Skeletal muscle tissue (tissue), 4 donors: ENCODE measurements around the gene SKA3. TPM values are rescaled to one million over a fixed set of nuclear protein-coding genes. Genes with fewer than 3 reads are reported as not detected.
"Not testable (repeated sequence)": the region's sequence is repeated elsewhere in the genome, so short reads cannot be mapped to it uniquely, and the experiment has no call there.

Source experiments
- H3K27ac ChIP-seq: one replicate; pipeline ENCODE4 v1.7.0; 2013; ENCODE audit warnings: mild to moderate bottlenecking, low read depth, low read length, inconsistent platforms
- H3K27me3 ChIP-seq, 3 donors: one replicate each; pipeline ENCODE4 v1.7.0; 2013; ENCODE audit warnings: low read length in 3 of 3; ENCODE audit not compliant: control insufficient read depth in 3 of 3, insufficient read depth in 3 of 3
- H3K36me3 ChIP-seq, 3 donors: one replicate each; pipeline ENCODE4 v1.7.0; 2013; ENCODE audit warnings: low read length in 3 of 3; ENCODE audit not compliant: control insufficient read depth in 3 of 3, insufficient read depth in 3 of 3
- H3K4me1 ChIP-seq, 3 donors: one replicate each; pipeline ENCODE4 v1.7.0; 2013; ENCODE audit warnings: low read length in 3 of 3, mild to moderate bottlenecking in 3 of 3; ENCODE audit not compliant: control insufficient read depth in 3 of 3, insufficient read depth in 3 of 3
- H3K4me3 ChIP-seq, 3 donors: one replicate each; pipeline ENCODE4 v1.7.0; 2013; ENCODE audit warnings: low read length in 3 of 3
- H3K9ac ChIP-seq, 3 donors: one replicate each; pipeline ENCODE4 v1.7.0; 2013; ENCODE audit warnings: low read length in 3 of 3, mild to moderate bottlenecking in 3 of 3, moderate library complexity in 2 of 3, low read depth in 1 of 3
- H3K9me3 ChIP-seq, 3 donors: one replicate each; pipeline ENCODE4 v1.7.0; 2013; ENCODE audit warnings: low read length in 3 of 3; ENCODE audit not compliant: control insufficient read depth in 3 of 3
- total RNA-seq: library from RNA; depleted of rRNA; stranded (reverse); fragments of >200 nt; gene quantifications from one replicate; pipeline ENCODE4 v1.2.3, GENCODE V29; 2014
- donor health status: Osteomylitis.

Gene SKA3
- 7.8 TPM for total RNA-seq

DNA sequence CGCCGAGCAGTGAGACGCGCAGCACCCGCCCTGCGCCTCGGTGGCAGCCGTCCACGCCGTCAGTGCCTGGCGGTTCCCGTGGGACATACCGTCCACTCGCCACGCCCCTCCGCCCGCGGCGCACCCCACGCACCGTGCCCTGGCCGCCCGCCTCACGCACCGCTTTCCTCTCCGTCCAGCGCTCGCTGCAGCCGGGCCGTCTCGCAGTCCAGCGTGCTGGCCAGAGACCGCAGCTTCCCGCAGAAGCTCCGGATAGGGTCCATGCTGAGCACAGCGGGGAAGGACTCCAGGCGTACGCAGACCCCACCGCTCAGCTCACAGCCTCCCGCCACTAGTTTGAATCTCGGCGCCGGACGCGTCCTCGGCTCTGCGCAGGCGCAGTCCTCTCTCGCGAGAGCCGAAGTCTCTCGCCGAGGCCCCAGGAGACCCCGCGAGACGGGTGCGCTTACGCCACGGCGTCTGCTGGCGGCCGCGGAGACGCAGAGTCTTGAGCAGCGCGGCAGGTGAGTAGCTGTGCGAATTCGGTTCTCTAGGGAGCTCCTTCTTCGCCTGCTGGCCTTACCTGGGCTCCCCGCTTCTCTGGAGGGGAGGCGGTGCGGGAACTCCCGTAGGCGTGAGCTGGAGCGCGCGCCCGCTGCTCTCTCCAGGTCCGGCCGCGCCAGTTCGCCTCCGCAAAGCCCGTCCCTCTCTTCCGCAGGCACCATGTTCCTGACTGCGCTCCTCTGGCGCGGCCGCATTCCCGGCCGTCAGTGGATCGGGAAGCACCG, at the start of gene SKA3, which contains the start of gene MRPL57:
TSS of gene SKA3 (minus strand) at position 338 of the 767 bp plus-strand sequence. CDS start at position 263, 75 bp downstream.
TSS of gene MRPL57 (plus strand) at position 444 of the 767 bp plus-strand sequence. CDS start at position 703, 259 bp downstream.
- H3K27ac ChIP-seq = peak within 1 kb of the TSS; percentile 94
- H3K27me3 ChIP-seq = no peaks in the 10 kb centered on the region
- H3K4me1 ChIP-seq = peaks cover 13 to 22% (median 17%) of the 10 kb centered on the region in 3 donors
- no peaks in the 10 kb centered on the region for H3K36me3 ChIP-seq
- peak within 1 kb of the TSS; percentile 93 to 97 (median 93) for H3K9ac ChIP-seq
- H3K9me3 ChIP-seq = no peaks in the 10 kb centered on the region
- peak within 1 kb of the TSS; percentile 93 to 97 (median 94) for H3K4me3 ChIP-seq

- peaks cover 0 to 6% (median 4%) of the 10 kb centered on the region in 3 donors for H3K9me3 ChIP-seq
- H3K4me1 ChIP-seq = no peaks in the 10 kb centered on the region
- no peak overlapping the region for H3K4me3 ChIP-seq
- peaks cover 0 to 2% (median 2%) of the 10 kb centered on the region in 3 donors for H3K27me3 ChIP-seq
- H3K9ac ChIP-seq = no peak overlapping the region
- no peaks in the 10 kb centered on the region for H3K36me3 ChIP-seq
- H3K27ac ChIP-seq = no peak overlapping the region
Measured at GRCh38 chr13:21225082-21225481, 48.7 kb upstream of the SKA3 start.

DNA sequence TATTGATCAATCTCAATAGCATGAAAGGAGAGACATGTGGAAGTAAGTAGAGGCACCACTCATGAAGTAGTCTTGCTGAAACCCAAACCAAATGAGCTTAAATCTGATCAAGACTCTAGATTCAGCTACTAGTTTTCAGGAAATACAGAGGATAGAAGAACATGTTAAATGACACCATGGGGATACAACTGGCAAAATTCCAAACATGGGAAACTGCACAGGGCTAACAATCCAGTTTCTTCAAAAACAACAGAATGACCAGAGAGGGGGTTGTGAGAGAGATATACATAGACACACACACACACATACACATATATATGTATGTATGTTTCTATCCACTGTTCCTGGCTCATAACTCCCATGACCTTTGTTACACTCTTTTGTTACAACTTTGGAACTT, 44.9 kb upstream of the SKA3 start:
- H3K27me3 ChIP-seq = peaks cover 0 to 2% (median 2%) of the 10 kb centered on the region in 3 donors
- H3K4me1 ChIP-seq = no peaks in the 10 kb centered on the region
- H3K9me3 ChIP-seq = peaks cover 3 to 6% (median 4%) of the 10 kb centered on the region in 3 donors
- no peaks in the 10 kb centered on the region for H3K36me3 ChIP-seq
- H3K27ac ChIP-seq = no peak overlapping the region
- H3K9ac ChIP-seq = no peak overlapping the region
- no peak overlapping the region for H3K4me3 ChIP-seq

DNA sequence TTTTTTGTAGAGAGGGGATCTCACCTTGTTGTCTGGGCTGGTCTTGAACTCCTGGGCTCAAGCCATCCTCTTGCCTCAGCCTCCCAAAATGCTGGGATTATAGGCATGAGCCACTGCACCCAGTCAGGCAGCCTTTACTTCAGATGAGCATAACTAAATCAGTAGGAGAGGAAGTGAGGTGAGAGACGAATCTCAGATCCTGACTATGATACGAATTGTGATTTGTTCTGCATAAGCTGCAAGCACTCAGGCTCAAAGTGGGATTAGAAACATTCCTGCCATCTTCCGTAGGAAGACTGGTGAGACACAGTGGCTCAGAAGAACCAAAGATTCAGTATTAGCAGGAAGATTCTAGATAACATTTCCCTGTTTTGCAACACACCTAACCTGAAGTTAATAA, 43.4 kb upstream of the SKA3 start:
- H3K36me3 ChIP-seq = not testable (repeated sequence)

DNA sequence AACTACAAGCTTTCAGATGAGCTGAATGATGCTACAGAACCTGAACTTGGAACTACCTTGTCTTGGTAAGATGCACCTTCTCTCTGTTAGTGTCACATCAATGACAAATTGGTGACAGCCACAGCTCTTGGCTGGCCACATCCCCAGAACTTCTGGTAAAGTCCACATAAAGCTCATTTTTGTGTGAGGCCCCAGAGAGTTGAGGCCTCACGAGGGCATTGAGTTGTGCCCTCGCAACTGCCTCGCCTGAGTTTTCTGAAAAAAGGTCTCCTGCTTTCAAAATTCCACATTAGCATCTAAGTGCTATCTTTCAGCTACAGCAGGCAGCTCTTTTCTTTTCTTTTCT, 42.7 kb upstream of the SKA3 start:
- Histone ChIP-seq H3K4me1 (no peaks in the 10 kb centered on the region), H3K27me3 (no peaks in the 10 kb centered on the region), H3K9me3 (peaks cover 3 to 6% (median 4%) of the 10 kb centered on the region in 3 donors), H3K27ac (no peak overlapping the region), H3K9ac (no peak overlapping the region), H3K36me3 (no peaks in the 10 kb centered on the region), H3K4me3 (no peak overlapping the region)

More for the DNA sequence above, 43.4 kb upstream of the SKA3 start:
- H3K4me3 ChIP-seq, H3K27me3 ChIP-seq, H3K4me1 ChIP-seq, H3K9ac ChIP-seq, H3K9me3 ChIP-seq, H3K27ac ChIP-seq: not testable (repeated sequence)

- Histone ChIP-seq H3K36me3 (no peaks in the 10 kb centered on the region), H3K27me3 (no peaks in the 10 kb centered on the region), H3K9ac (no peak overlapping the region), H3K9me3 (peaks cover 3 to 6% (median 4%) of the 10 kb centered on the region in 3 donors), H3K4me3 (no peak overlapping the region), H3K4me1 (no peaks in the 10 kb centered on the region), H3K27ac (no peak overlapping the region)
Measured at GRCh38 chr13:21218351-21219035, 42.1 kb upstream of the SKA3 start.

GRCh38 chr13:21216332-21216731, 40.0 kb upstream of the SKA3 start:
- Histone ChIP-seq H3K36me3 (no peaks in the 10 kb centered on the region), H3K9ac (no peak overlapping the region), H3K9me3 (peaks cover 0 to 3% (median under 1%) of the 10 kb centered on the region in 3 donors), H3K27me3 (peaks cover 0 to 4% (median 3%) of the 10 kb centered on the region in 3 donors), H3K4me1 (no peaks in the 10 kb centered on the region), H3K4me3 (peak overlapping the region in 1 of 3 donors; percentile 1), H3K27ac (no peak overlapping the region)

GRCh38 chr13:21215419-21215818, 39.1 kb upstream of the SKA3 start:
- H3K27ac ChIP-seq, H3K27me3 ChIP-seq, H3K9ac ChIP-seq, H3K9me3 ChIP-seq, H3K4me3 ChIP-seq, H3K36me3 ChIP-seq, H3K4me1 ChIP-seq: not testable (repeated sequence)

DNA sequence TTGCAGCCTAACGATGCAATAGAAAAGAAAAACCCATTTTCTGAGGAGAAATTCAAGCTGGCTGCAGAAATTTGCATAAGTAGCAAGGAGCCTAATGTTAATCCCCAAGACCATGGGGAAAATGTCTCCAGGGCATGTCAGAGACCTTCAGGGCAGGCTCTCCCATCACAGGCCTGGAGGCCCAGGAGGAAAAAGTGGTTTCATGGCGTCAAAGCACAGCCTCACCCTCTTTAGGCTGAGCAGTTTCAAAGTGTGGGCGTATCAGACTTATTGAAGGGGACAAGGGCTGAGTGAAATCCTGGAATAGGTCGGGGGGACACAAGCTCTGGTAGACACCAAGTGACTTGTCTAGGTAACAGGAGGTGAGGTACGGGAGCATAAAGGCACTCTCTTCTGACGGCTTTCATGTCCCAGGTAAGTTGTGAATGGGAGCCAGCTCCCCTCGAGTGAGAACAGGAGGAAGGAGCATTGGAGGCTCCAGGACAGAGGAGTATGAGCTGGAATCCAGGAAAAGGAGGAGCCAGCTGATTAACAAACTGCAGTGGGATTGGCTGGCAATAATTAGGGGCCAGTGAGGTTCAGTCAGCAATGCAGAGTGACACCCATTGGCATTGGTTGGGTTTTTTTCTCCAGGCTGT, 35.9 kb upstream of the SKA3 start:
- Histone ChIP-seq H3K27ac (no peak overlapping the region), H3K27me3 (peaks cover 0 to 4% (median 3%) of the 10 kb centered on the region in 3 donors), H3K4me1 (no peaks in the 10 kb centered on the region), H3K36me3 (no peaks in the 10 kb centered on the region), H3K9ac (no peak overlapping the region), H3K4me3 (no peak overlapping the region), H3K9me3 (no peaks in the 10 kb centered on the region)
